Nephron progenitor cell (in vitro differentiated cells): Measurements from ENCODE around the gene ZFP92.

Experiments
- DNase-seq: peaks from one replicate; pipeline ENCODE4 v3.0.0; 2021
- H3K27ac Mint-ChIP-seq: 2 replicates; pipeline ENCODE4 v1.8.0; 2021; ENCODE audit warnings: mild to moderate bottlenecking, moderate library complexity, mixed read lengths
- H3K27me3 Mint-ChIP-seq: 2 replicates; pipeline ENCODE4 v1.8.0; 2021; ENCODE audit warnings: mild to moderate bottlenecking, low read depth, mixed read lengths; ENCODE audit not compliant: poor library complexity
- H3K36me3 Mint-ChIP-seq: 2 replicates; pipeline ENCODE4 v1.8.0; 2021; ENCODE audit warnings: low read depth, mixed read lengths
- H3K4me1 Mint-ChIP-seq: 2 replicates; pipeline ENCODE4 v1.8.0; 2021; ENCODE audit warnings: mixed read lengths
- H3K4me3 Mint-ChIP-seq: 2 replicates; pipeline ENCODE4 v1.8.0; 2021; ENCODE audit warnings: mild to moderate bottlenecking, moderate library complexity, mixed read lengths
- H3K9me3 Mint-ChIP-seq: 2 replicates; pipeline ENCODE4 v1.8.0; 2021; ENCODE audit warnings: mild to moderate bottlenecking, moderate library complexity, mixed read lengths
- CTCF ChIP-seq: fragments of 200-600 bp; sonication (generic); IDR thresholded peaks from 2 replicates; pipeline ENCODE4 v1.5.0; 2021; ENCODE audit warnings: antibody characterized with exemption

ZFP92 gene

GRCh38 chrX:153411255-153411987 lies at the start of gene ZFP92:
Gene ZFP92, plus strand, starts transcription at chrX:153411472. Its CDS starts 6,851 bp downstream, at chrX:153418323.
- DNase-seq: peak; percentile 39
- no peaks in the 10 kb centered on the region for H3K36me3 Mint-ChIP-seq
- H3K27me3 Mint-ChIP-seq: peaks cover 63% of the 10 kb centered on the region
- H3K4me1 Mint-ChIP-seq: peaks cover 18% of the 10 kb centered on the region
- H3K9me3 Mint-ChIP-seq: peaks cover 58% of the 10 kb centered on the region
- TF ChIP-seq CTCF: no peak
- H3K4me3 Mint-ChIP-seq: peak within 1 kb of the TSS; percentile 54
- H3K27ac Mint-ChIP-seq: no peak within 1 kb of the TSS

- H3K9me3 Mint-ChIP-seq: peaks cover 53% of the 10 kb centered on the region
- H3K36me3 Mint-ChIP-seq: no peaks in the 10 kb centered on the region
- H3K4me1 Mint-ChIP-seq: no peaks in the 10 kb centered on the region
These were observed 49.4 kb upstream of the ZFP92 start for GRCh38 chrX:153361781-153362397.

GRCh38 chrX:153365670-153366069 lies 45.6 kb upstream of the ZFP92 start:
- Mint-ChIP-seq H3K9me3 (peaks cover 49% of the 10 kb centered on the region), H3K4me1 (peaks cover 3% of the 10 kb centered on the region), H3K27ac (no peak overlapping the region), H3K27me3 (peaks cover 21% of the 10 kb centered on the region), H3K36me3 (no peaks in the 10 kb centered on the region), H3K4me3 (no peak overlapping the region)
- TF ChIP-seq CTCF: no peak
- no peak for DNase-seq

More at GRCh38 chrX:153361781-153362397, 49.4 kb upstream of the ZFP92 start:
- H3K27me3 Mint-ChIP-seq: peaks cover 21% of the 10 kb centered on the region
- no peak for DNase-seq
- no peak overlapping the region for H3K27ac Mint-ChIP-seq
- H3K4me3 Mint-ChIP-seq: no peak overlapping the region
- no peak for TF ChIP-seq CTCF

GRCh38 chrX:153366119-153366518 lies 45.2 kb upstream of the ZFP92 start:
- peaks cover 8% of the 10 kb centered on the region for H3K4me1 Mint-ChIP-seq
- no peak for DNase-seq
- peaks cover 49% of the 10 kb centered on the region for H3K9me3 Mint-ChIP-seq
- no peak overlapping the region for H3K27ac Mint-ChIP-seq
- no peak overlapping the region for H3K4me3 Mint-ChIP-seq
- peaks cover 21% of the 10 kb centered on the region for H3K27me3 Mint-ChIP-seq
- TF ChIP-seq CTCF: no peak
- no peaks in the 10 kb centered on the region for H3K36me3 Mint-ChIP-seq

GRCh38 chrX:153366878-153367538 lies 44.3 kb upstream of the ZFP92 start:
- peaks cover 57% of the 10 kb centered on the region for H3K9me3 Mint-ChIP-seq

More at GRCh38 chrX:153366878-153367538, 44.3 kb upstream of the ZFP92 start:
- Mint-ChIP-seq H3K27me3 (peaks cover 21% of the 10 kb centered on the region), H3K4me3 (no peak overlapping the region), H3K4me1 (peaks cover 15% of the 10 kb centered on the region), H3K36me3 (no peaks in the 10 kb centered on the region), H3K27ac (no peak overlapping the region)
- DNase-seq: no peak
- TF ChIP-seq CTCF: no peak
